ENCODE data around the gene ZNF536. TPM values are rescaled to one million over a fixed set of nuclear protein-coding genes. Genes with fewer than 3 reads are reported as not detected.

Gene ZNF536
- total and polyA plus RNA-seq, 10 of the 15 experiments (the other 5 are each of a cell fraction or from before 2014, with no cell fraction given): not detected

- Histone ChIP-seq H2AFZ (ENCODE audit: control insufficient read depth, low read depth, low read length) (no peak overlapping the region), H3K9ac (ENCODE audit: control insufficient read depth, insufficient read depth, low read length) (no peak overlapping the region), H3K4me1 (ENCODE audit: control insufficient read depth, insufficient read depth, low read length) (no peaks in the 10 kb centered on the region), H3K4me2 (ENCODE audit: control insufficient read depth, insufficient read depth) (no peak overlapping the region), H3K79me2 (ENCODE audit: control insufficient read depth, insufficient read depth, low read length) (no peaks in the 10 kb centered on the region), H4K20me1 (ENCODE audit: control insufficient read depth, insufficient read depth) (no peaks in the 10 kb centered on the region), H3K9me3 (replicated peaks; ENCODE audit: control insufficient read depth, insufficient read depth, low read length) (no peaks in the 10 kb centered on the region), H3K4me3 (no peak overlapping the region), H3K36me3 (ENCODE audit: control insufficient read depth in 2 of 2, insufficient read depth in 2 of 2, low read length in 1 of 2) (no peaks in the 10 kb centered on the region), H3K27ac (ENCODE audit: control insufficient read depth, insufficient read depth) (no peak overlapping the region), H3K27me3 (replicated peaks in 1 of 2; ENCODE audit: control insufficient read depth in 2 of 2, insufficient read depth in 2 of 2, low read length in 1 of 2) (no peaks in the 10 kb centered on the region)
- ChIA-PET CTCF (no interaction called here), SMC1A (ENCODE audit: uncharacterized antibody, unreplicated experiment) (no interaction called here), POLR2A (no interaction called here), RAD21 (ENCODE audit: unreplicated experiment) (no interaction called here)
- in situ Hi-C loops (cut with MboI): no loop called here
- DNase-seq (ENCODE audit: low read depth, low spot score): no peak
- 15% methylated on average over 3 of the region's 3 CpGs for WGBS (ENCODE audit: insufficient coverage, insufficient replicate concordance, low lambda C conversion rate, missing lambda C conversion rate)
- no peak for FAIRE-seq
- ATAC-seq: no peak
- intact Hi-C loops (cut with micrococcal nuclease; ENCODE audit: unreplicated experiment): no loop called here
- no TSS peak for BruUV-seq (replicated peaks)
- no peak for TF ChIP-seq ZNF274 (IDR thresholded peaks at IDR 0.05; ENCODE audit: insufficient read depth, insufficient read length)
- TF ChIP-seq SRF (IDR thresholded peaks at IDR 0.05; ENCODE audit: low read depth in 2 of 2, low read length in 2 of 2): no peak
- no peak for TF ChIP-seq ATF3 (IDR thresholded peaks at IDR 0.05; ENCODE audit: borderline replicate concordance, extremely low read depth, low read depth, low read length)
- TF ChIP-seq RAD51 (IDR thresholded peaks at IDR 0.05): no peak
- no peak for TF ChIP-seq EZH2 (IDR thresholded peaks at IDR 0.05; ENCODE audit: borderline replicate concordance, control insufficient read depth, low read depth, low read length)
- no peak for TF ChIP-seq CHD2 (IDR thresholded peaks at IDR 0.05; ENCODE audit: borderline replicate concordance, low read depth, low read length)
- no peak for TF ChIP-seq FOS (IDR thresholded peaks at IDR 0.05; ENCODE audit: borderline replicate concordance, extremely low read depth, insufficient read length)
- TF ChIP-seq POLR2AphosphoS2 (IDR thresholded peaks at IDR 0.05; ENCODE audit: low read depth, low read length): no peak
- no peak for TF ChIP-seq CHD1 (IDR thresholded peaks at IDR 0.05; ENCODE audit: low read depth, low read length)
- no peak for TF ChIP-seq ASH2L (IDR thresholded peaks at IDR 0.05; ENCODE audit: borderline replicate concordance, low read depth)
Measured at GRCh38 chr19:30408734-30409301, 36.6 kb downstream of the ZNF536 start.
